GM18951 (cell line): ENCODE results near the gene PCNX3.
"Not testable (repeated sequence)": the region's sequence is repeated elsewhere in the genome, so short reads cannot be mapped to it uniquely, and the experiment has no call there.

Experiments used
- POLR2A ChIP-seq: IDR thresholded peaks from 4 replicates; pipeline ENCODE4 v1.6.1; 2011; ENCODE audit warnings: mild to moderate bottlenecking; ENCODE audit not compliant: insufficient read length, insufficient read depth; ENCODE audit errors: extremely low read depth
- in situ Hi-C: fragments of 300-500 bp; cut with MboI; formaldehyde crosslinking; loops from one replicate; pipeline ENCODE4 v1.12.0; 2022; ENCODE audit warnings: low sequenced_read_pairs, mixed read lengths, inconsistent platforms; ENCODE audit not compliant: unreplicated experiment

PCNX3 gene

GRCh38 chr11:65658174-65659021, 42.8 kb downstream of the PCNX3 start:
- in situ Hi-C loops: no loop called here
- no peak for TF ChIP-seq POLR2A

- in situ Hi-C loops: no loop called here
- TF ChIP-seq POLR2A: no peak
Observed at GRCh38 chr11:65660038-65660437, 44.5 kb downstream of the PCNX3 start.

- in situ Hi-C loops: not testable (repeated sequence)
Observed at GRCh38 chr11:65660908-65661307, 45.3 kb downstream of the PCNX3 start.

- no peak for TF ChIP-seq POLR2A
- in situ Hi-C loops: no loop called here
Observed at GRCh38 chr11:65661599-65662246, 46.1 kb downstream of the PCNX3 start.

DNA sequence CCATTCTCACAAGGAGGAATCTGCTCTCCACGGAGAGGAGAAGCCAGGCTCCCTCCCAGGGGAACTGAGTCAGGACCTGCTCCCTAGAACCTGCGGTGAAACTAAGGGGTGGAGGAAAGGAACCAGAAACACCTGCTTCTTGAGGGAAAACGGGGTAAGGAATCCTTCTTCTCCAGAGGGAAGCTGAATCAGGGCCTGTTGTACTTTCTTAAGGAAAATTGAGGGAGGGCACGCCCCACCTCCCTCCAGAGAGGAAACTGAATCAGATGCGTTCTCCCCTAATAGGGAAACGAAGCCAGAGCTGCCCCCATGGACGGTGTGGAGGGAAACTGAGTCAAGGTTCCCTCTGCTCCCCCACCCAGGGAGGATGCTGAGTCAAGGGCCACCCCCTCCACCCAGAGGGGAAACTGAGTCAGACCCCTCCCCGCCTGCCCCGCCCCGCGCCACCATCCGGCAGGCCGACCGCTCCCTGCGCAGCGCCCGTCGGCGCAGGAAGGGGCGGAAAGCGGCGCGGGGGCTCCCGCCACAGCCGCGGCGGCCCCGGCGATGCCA, 46.7 kb downstream of the PCNX3 start:
- in situ Hi-C loops: no loop called here
- TF ChIP-seq POLR2A: no peak

DNA sequence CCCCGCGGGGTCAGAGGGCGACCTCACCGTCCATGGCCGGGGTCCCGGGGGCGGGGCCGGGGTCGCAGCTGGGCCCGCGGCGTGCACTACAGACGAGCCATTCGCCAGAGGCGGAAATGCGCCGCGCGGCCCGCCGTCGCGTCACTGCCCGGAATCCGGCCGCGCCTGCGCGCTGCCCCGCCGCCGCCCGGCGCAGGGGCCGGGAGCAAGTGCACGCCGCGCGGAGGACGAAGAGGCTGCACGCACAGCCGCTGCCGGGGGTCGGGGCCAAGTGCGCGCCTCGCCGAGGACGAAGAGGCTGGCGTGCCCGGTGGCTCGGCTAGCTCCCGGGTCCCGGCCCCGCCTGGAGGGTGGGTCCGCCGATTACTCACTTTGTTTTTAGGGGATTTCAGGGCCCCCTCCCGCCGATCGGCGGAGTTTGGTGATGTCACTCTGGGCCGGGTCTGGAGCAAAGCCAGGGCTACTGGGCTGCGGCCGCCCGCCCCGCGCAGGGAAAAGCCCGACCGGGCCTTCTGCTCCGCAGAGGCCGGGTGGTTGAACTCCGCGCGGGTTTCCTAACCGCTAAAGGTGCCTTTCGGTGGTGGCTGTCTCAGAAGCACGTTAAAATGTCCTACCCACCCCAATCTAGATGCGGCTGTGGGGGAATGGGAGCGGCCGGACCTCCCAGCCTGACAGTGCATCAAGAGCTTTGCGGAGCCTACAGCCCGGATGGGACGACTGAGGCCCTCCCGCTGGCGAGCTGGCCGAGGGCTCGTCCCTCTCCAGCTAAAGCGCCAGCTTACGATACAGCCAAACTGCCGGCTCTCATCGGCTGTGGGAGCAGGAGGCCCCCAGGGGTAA, 47.4 kb downstream of the PCNX3 start, which contains the start of gene RELA:
TSS of gene RELA (minus strand) at position 118 of the 840 bp plus-strand sequence. CDS start at position 34, 84 bp downstream.
- in situ Hi-C loops: no loop called here
- TF ChIP-seq POLR2A: peak; percentile 72

DNA sequence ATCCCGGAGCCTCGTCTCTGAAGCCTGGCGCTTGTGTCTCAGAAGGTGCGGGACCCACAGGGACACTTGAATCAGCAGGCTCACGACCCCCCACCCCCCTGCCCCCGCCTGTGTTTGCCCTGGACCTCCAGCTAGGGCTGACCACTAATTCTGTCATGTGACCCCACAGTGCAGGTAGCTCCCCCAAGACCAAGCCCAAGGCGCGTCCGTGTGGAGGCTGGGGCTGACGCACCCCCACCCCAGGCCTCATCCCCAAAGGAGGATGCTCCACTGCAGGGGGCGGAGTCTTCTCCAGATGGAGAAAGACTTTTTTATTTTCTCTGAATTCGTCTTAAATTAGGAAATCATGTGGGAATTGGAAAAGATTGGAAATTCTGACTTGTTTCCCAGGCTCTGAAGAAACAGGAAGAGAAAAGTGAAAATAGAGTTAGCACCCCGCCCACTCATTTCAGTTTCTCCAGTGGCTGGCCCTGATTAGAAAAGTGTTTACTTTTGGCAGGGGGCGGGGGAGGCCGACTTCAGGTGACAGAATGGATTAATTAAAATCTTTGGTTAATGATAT, 48.1 kb downstream of the PCNX3 start:
- in situ Hi-C loops: no loop called here
- no peak for TF ChIP-seq POLR2A

DNA sequence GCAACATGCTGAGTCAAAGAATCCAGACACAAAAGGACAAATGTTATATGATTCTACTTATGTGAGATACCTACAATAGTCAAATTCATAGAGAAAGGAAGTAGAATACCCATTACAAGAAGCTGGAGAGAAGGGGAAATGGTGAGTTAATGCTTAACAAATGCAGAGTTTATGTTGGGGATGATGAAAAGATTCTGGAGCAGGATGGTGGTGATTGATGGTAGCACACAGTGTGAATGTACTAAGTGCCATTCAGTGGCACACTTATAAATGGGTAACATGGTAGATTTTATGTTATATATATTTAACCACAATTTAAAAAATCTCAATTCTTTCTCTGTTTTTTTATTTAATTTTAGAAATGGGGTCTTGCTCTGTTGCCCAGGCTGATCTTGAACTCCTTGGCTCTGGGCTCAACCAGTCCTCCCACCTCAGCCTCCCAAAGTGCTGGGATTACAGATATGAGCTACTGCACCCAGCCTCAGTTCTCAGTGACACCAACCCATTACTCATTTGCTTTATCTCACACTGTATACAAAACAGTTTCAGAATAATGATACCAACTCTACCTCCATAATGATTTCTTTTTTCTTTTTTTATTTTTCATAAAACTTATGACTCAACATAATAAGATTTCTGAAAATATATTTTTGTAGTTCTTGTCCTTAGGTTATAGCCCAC, 56.7 kb downstream of the PCNX3 start:
- no peak for TF ChIP-seq POLR2A
- in situ Hi-C loops: no loop called here

DNA sequence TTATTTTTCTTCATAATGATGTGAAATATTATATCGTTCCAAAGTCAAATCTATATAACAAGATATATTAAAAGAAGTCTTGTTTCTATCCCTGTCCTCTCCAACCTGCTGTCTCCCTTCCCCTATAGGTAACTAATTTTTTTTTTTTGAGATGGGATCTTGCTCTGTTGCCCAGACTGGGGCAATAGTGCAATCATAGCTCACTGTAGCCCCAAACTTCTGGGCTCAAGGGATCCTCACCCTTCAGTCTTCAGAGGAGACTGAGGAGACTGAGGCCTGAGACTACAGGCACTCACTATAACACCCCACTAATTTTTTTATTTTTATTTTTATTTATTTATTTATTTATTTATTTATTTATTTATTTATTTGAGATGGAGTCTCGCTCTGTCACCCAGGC, 57.4 kb downstream of the PCNX3 start:
- in situ Hi-C loops: no loop called here
- no peak for TF ChIP-seq POLR2A

DNA sequence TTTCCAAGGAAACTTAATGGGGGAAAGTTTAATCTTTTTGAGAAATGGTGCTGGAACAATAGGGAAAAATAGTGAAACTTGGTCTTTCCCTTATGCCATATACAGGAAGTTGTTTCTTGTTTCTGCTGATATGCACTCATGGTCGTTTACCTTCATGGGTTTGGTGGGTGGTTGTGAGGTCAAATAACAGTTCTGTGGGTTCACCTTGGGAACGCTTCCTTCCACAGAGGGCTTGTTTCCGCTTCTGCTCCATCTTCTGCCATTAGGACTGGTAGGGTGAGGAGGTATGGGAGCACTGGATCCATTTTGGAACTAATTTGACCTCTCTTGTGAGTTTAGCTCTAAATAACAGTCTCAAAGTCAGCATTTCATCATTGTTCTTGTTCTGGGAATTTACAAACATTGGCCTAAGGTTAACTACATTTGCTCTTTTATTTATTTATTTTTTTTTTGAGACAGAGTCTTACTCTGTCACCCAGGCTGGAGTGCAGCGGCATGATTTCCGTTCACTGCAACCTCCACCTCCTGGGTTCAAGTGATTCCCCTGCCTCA, 64.7 kb downstream of the PCNX3 start:
- in situ Hi-C loops: no loop called here

DNA sequence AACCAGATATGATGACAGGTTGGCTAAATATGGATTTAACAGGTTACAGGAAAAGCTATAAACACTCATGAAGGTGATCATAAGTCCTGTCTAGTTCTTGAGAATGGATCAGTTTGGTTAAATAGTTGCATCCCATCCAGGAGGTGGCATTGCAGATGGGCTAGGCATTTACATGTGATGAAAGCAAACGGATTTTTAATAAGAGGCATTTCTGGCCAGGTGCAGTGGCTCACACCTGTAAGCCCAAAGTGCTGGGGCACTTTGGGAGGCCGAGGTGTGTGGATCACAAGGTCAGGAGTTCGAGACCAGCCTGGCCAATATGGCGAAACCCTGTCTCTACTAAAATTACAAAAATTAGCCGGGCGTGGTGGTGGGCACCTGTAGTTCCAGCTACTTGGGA, 67.9 kb downstream of the PCNX3 start:
- in situ Hi-C loops: not testable (repeated sequence)

More for the DNA sequence above, 64.7 kb downstream of the PCNX3 start:
- no peak for TF ChIP-seq POLR2A

- in situ Hi-C loops: no loop called here
- TF ChIP-seq POLR2A: no peak
Observed at GRCh38 chr11:65685981-65686380, 70.4 kb downstream of the PCNX3 start.
